HL-60 (cell line): ENCODE results near the gene NLRP13.
"Not testable (repeated sequence)": the region's sequence is repeated elsewhere in the genome, so short reads cannot be mapped to it uniquely, and the experiment has no call there.

Source experiments
- DNase-seq, 2 experiments: peaks; one replicate each; pipeline ENCODE4 v3.0.0-alpha.2; 2010 to 2020; ENCODE audit warnings: low read depth in 1 of 2, low spot score in 1 of 2
- H3K27ac ChIP-seq: fragments of 250-450 bp; sonication (Bioruptor Pico); replicated peaks from 2 replicates; pipeline ENCODE4 v1.5.1; 2020; ENCODE audit warnings: mild to moderate bottlenecking, moderate library complexity
- H3K27me3 ChIP-seq: fragments of 250-450 bp; sonication (Bioruptor Pico); 2 replicates; pipeline ENCODE4 v1.5.1; 2021; ENCODE audit warnings: mild to moderate bottlenecking, moderate library complexity; ENCODE audit not compliant: insufficient read depth, poor library complexity, severe bottlenecking
- H3K4me3 ChIP-seq: replicated peaks from 2 replicates; pipeline ENCODE4 v1.5.1; 2011; ENCODE audit warnings: mild to moderate bottlenecking, control low read depth, low read length; ENCODE audit not compliant: insufficient read depth
- CTCF ChIP-seq: IDR thresholded peaks from one replicate; pipeline ENCODE4 v1.5.1; 2011; ENCODE audit warnings: low read length, control low read depth, inconsistent platforms; ENCODE audit not compliant: insufficient read depth
- GABPA ChIP-seq: IDR thresholded peaks from 2 replicates; pipeline ENCODE4 v1.6.1; 2012; ENCODE audit warnings: low read depth
- POLR2AphosphoS5 ChIP-seq: IDR thresholded peaks from 2 replicates; pipeline ENCODE4 v1.6.1; 2012; ENCODE audit warnings: low read depth
- REST ChIP-seq: IDR thresholded peaks from 2 replicates; pipeline ENCODE4 v1.6.1; 2012; ENCODE audit warnings: low read depth; ENCODE audit not compliant: insufficient replicate concordance
- SPI1 ChIP-seq: IDR thresholded peaks from 2 replicates; pipeline ENCODE4 v1.6.1; 2012; ENCODE audit warnings: low read depth, mild to moderate bottlenecking, borderline replicate concordance

NLRP13 gene

GRCh38 chr19:55939206-55939605, 7.1 kb upstream of the NLRP13 start:
- no peaks in the 10 kb centered on the region for H3K27me3 ChIP-seq
- H3K4me3 ChIP-seq: no peak overlapping the region
- TF ChIP-seq REST (no peak), GABPA (no peak), POLR2AphosphoS5 (no peak), SPI1 (no peak), CTCF (no peak)
- no peak for DNase-seq
- no peak overlapping the region for H3K27ac ChIP-seq

- TF ChIP-seq GABPA (no peak), REST (no peak), CTCF (no peak), SPI1 (no peak), POLR2AphosphoS5 (no peak)
- no peak for DNase-seq
- no peak overlapping the region for H3K27ac ChIP-seq
- no peak overlapping the region for H3K4me3 ChIP-seq
- H3K27me3 ChIP-seq: no peaks in the 10 kb centered on the region
Measured at GRCh38 chr19:55935206-55935605, 3.1 kb upstream of the NLRP13 start.

- TF ChIP-seq REST (no peak), CTCF (no peak), POLR2AphosphoS5 (no peak), GABPA (no peak), SPI1 (no peak)
- H3K4me3 ChIP-seq: no peak overlapping the region
- DNase-seq: no peak
- H3K27me3 ChIP-seq: no peaks in the 10 kb centered on the region
- H3K27ac ChIP-seq: no peak overlapping the region
Measured at GRCh38 chr19:55930996-55931515, 1.1 kb downstream of the NLRP13 start.

GRCh38 chr19:55929258-55929657, 2.9 kb downstream of the NLRP13 start:
- H3K4me3 ChIP-seq, DNase-seq, H3K27me3 ChIP-seq, H3K27ac ChIP-seq: not testable (repeated sequence)
